NCI-H774 (cell line): ENCODE measurements around the gene BABAM2.

Source experiments
- DNase-seq: peaks from one replicate; lab custom pipeline; 2025; lab: John Stamatoyannopoulos, UW

Gene BABAM2

DNA sequence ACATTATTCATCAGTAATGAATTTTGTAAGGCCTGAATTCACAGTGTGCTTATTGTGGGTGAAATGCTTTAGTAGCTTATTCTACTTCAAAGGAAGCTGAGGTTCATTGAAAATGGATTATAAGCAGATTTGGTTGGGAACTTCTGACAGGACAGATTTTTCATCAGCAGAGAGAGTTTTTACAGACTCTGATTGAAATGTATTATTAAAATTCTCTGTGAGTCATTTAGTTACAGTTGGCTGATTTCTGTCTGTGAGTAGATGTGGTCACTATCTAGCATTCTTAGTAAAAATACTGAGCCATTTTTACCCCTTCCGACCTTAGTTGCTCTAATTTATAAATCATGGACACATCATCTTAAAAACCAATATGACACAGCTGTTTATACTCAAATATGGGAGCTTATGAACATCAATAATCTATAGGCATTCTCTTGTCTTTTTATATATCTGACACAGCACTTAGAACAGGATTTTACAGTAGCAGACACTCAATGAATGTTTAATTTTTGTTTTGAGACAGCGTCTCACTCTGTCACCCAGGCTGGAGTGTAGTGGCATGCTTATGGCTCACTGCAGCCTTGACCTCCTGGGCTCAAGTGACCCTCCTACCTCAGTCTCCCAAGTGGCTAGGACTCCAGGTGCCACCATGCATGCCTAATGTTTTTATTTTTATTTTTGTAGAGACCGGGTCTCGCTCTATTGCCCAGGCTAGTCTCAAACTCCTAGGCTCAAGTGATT, 239.6 kb downstream of the BABAM2 start:
- no peak for DNase-seq

DNA sequence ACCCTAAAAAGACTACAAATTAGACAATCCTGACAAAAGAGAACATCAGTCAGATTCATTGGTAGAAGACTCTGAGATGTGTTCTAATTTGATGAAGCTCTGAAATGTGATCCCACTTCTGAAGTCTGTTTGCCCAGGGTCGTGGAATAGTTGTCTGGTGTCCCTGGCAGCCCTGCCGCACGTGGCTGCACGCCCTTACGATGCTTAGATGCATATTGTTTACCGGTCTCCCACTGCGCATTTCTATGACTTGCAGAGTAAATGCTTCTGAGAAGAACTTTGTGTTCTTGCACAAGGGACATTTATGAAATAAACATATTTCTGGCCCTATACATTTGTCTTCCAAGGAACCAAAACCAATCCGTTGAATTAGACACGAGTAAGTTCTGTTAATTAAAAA, 243.2 kb downstream of the BABAM2 start:
- DNase-seq, result no peak

DNA sequence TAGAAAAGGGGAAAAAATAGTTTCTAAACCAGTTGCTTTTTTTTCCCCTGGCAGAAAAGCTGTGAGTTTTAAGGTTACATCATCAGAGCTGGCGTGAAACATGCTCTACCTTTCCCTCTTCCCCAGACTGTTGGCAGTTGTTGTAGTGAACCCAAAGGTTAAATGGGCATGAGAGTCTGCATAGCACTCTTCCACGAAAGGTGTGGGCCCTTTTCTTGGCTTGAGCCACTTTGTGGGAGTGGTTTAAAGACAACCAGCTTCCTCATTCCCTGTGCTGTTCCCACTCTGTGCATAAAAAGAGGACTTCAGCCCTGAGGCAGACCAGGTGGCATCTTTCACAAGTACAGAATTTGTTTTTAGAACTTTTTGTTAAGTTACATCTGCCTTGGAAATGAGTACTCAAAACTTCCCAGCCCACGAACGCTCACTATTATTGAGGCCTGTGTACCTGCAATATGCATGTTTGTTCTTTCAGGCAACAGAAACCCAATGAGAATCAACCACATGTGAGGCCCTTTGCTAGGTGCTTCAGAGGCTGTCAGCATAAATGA, 243.8 kb downstream of the BABAM2 start:
- DNase-seq, result no peak

DNA sequence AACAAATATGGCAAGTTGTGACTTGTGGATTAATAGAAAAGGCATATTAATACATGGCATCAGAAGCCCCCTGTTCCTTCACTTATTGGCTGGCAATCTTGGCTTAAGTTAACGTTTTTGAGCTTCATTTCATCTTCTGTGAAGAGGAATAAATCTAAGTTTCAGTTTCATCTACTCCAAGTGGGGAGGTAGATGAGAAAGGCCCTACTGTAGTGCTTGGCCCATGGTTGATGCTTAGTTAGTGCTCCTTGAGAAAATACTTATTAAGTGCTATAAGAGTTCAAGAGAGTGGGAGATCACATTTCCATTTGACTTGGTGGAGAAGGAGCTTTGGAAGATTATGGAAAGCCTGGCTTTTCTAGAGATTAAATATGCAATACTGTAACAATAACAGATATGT, 244.3 kb downstream of the BABAM2 start:
- no peak for DNase-seq

DNA sequence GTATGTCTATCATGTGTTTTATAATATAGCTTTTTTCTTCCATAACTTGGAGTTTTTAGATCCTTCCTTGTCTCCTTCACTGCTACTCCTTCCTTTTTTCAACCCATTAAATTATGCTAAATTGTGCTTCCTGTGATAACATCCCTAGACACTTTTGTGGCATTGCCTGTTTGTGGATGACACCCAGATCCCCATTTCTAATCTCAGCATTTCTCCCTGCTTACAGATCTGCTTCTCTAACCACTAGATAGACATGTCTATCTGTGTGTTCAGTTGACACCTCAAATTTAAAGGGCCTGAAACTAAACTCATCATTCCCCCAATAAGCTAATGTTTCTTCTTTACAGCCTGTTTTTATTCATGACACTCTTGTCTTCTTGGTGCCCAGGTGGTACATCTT, 244.8 kb downstream of the BABAM2 start:
- DNase-seq, result no peak

DNA sequence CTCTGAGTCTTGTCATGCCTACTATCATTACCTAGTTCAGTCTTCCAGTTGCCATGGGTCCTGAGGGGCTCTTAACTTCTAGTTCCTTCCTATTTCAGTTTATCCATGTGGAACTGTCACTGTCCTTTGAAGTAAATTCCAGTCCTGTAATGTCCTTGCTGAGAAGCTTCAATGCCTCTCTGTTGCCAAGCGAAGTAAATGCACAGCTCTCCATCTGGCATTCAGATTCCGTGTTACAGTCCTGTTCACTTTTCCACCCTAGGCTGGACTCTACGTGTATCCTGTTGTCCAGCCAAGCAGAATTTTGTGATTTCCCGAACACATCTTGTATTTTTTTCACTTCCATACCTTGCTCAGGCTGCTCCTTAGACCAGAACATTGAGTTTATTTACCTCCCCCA, 245.3 kb downstream of the BABAM2 start:
- no peak for DNase-seq

DNA sequence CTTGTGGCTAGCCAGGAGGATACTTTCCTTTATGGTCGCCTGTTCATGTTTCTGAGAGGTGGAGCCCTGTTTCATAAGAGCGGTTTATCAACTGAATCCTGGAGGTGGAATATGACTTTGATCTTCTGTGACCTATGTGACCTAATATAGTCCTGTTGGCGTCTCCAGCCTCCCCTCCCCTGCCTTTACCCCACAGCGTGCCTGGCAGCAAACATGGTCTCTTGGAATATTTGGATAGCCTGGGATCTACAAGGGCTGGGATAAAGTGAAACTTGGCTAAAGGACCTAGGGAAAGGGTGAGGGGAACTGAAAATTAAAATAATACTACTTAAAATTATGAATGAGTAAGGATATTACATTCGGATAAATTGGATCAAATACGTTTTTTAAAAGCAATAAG, 246.0 kb downstream of the BABAM2 start:
- DNase-seq, result no peak

DNA sequence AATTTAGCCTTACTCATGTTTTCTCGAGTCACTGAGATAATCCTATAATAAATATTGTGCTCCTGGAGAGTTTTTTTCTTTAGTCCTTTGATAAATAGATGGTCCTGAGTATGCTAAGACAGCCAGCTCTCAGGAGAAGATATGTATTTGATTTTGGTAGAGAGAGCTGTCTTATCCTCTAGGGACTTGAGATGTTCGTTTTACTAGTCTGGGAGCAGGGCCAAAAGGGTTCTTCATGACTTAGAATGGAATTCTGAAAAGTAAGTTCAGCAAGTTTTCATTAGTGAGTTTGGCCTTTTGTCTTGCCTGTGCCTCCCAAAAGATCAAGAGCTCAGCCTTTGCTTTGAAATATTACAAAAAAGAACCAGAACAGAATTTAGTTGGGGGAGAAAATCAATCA, 246.7 kb downstream of the BABAM2 start:
- no peak for DNase-seq

DNA sequence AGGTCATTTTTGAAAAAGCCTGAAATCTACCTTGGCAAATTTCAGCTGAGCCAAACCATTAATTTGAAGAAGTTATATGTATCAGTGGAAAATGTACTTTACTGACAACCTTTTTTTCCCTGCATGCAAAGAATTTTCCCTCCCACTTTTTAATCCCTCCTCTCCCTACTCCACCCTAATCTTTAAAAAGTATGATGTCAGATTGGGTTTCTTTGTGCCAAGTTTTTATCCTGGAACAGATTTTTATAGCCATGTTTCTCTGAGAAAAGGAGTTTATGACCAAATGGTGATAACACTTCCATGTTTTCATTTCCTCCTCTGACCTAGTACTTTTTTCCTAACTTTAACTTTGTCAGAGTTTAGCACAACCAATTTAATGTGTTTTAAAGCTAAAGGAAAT, 251.9 kb downstream of the BABAM2 start:
- DNase-seq, result no peak

DNA sequence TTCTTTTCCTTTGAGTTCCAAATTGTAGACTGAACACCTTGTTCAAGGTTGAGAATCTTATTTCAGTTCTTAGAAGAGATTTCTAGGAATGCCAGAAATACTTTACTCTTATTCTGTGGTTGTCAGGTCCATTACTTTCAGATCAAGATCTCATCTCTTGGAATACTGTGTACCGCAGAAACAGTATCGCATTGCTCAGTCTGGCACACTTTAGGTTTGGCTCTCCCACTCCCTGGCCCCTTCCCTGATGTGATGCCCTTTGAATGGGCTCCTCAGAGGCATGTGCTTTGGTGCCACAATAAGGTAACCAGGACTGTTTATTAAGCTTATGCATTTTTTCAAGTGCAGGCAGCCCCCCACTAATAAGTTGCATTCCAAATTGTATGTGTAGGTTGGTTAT, 257.5 kb downstream of the BABAM2 start:
- DNase-seq, result no peak

DNA sequence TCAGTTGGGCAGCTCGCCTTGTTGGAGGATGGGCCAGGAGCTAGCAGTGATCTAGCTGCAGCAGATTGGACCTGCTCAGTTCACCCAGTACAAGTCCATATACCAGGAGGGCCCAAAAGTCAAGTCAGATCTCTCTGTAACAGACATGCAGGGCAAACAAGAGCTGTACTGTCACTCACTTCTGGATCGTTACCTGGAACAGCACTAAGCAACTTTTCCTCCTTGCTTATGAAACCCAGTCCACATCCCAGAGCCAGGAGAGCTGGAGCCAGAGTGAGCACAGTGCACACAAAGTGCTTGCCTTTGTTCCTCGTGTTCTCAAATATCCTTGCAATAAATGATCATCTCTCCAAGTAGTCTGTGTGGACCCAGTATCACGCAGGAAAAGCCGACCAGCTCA, 258.0 kb downstream of the BABAM2 start:
- DNase-seq, result no peak

DNA sequence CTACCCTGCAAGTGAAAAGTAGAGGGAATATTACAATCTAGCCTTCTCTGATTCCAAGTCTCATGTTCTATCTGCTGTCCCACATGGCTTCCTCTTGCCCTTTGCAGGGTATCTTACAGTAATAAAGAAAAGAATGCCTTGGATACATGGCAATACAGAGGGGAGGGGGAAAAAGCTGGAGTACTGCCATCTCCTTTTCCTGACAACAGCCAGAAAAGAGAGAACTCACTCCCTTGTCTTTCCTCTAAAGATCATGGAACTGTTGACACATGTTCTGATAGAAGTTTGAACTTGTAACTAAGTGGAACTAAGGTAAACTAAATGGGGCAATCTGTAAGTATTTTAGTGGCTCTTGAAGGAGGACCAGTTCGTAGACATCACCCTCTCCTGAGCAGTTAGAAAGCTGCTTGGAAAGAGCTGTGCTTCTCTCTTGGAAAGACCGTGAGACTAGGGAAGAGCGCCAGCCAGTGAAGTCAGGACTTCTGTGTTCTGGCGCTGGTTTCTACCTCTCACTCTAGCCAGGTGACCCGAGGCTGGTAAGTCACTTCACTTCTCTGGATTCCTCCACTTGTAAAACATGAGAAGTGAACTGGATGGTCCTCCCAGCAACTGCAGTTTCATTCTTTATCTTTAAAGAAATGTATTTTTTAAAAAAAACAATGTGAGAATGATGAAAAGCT, 259.8 kb downstream of the BABAM2 start:
- no peak for DNase-seq

DNA sequence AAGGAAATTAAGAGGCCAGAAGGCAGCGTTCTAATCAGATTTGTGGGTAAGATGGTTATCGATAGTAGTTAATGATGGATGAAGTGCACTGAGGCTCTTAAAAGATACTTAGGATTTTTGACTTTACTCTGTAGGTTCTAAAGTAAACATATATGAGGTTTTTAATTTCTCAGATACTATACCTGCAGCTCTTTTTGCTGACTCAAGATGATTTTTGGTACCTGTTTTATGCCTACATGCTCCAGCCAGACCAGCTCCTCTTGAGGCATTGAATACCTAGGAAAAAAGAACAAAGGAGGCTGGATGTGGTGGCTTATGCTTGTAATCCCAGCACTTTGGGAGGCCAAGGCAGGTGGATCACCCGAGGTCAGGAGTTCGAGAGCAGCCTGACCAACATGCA, 260.5 kb downstream of the BABAM2 start:
- no peak for DNase-seq

DNA sequence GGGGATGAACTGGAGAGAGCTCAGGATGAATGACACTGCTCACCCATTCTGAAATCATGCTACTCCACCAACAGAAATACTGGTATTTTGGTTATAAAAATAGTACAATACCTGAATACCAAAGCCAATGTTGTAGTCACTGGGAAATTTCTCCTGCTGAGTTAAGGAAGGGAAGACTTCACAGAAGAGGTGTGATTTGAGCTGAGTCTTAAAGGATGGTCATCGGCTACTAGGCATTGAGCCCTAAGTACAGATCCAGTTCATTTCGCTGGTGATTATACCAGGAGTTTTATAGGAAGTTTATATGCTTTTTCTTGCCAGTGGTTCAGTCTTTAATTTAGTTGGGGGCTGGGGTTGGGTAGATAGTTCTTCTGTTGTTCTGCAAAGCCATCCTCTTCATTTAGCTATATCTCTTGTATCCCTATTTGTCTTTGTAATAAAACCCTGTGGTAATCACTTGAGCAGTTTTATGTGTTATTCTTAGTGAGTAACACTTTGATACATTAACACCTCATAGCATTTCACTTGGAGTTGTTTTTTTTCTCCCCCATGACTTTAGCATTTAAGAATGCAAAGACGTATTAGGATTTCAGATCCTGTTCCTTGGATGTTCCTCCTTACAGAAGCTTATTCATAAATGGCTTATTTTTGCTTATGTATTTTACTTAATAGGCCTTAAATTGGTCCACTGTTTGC, 262.2 kb downstream of the BABAM2 start:
- DNase-seq, result no peak

DNA sequence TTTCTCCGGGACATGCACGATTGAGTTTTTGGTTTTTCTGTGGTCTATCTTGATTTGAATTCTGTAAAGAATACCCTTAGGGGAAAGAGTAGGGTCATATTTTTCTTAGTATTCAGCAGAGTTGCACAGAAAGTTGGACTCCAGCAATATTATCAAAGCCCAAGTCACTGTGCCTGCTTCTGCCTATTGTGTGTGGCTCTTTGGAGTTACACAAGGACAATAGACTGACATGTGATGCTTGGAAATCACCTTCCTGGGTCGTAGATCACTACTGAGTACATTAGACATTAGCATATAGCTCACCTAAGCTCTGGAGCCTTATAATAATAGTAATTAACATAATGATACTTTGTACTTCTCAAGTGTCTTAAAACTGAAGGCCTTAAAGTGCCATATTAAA, 263.3 kb downstream of the BABAM2 start:
- DNase-seq, result no peak

DNA sequence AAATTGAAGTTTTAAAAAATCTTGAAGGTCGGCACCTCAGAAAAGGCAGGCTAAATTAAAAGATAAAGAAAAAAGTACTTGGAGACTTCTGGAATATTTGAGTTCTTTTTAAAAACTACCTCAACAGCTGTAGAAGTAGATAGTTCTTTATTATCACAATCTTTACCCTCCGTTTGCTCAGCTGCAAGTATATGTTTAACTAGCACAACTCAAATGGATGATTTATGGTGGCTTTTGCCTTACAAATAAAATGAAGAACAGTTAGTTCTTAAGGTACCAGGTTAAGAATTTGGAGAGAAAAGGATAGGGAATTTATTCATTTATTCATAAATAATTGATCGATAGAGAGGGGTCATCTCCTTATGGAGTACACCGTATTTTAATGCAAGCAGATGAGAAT, 264.6 kb downstream of the BABAM2 start:
- DNase-seq, result no peak

DNA sequence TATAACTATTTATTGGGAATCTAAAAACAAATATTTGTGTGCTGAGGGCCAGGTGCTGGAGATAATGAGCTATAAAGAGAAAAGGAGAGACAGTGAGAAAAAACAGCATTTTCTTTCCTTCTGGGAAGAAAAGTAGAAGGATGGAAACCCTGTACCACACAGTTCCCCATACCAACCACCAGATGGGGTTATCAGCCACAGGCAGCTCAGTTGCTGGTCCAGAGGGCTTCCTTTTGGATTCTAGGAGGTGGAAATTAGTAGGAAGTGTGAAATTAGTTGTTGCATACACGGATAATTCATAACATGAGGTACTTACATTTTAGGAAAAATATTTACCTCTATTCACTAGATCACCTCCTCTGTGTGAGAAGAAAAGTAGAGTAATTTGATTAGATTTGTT, 265.1 kb downstream of the BABAM2 start:
- DNase-seq, result peak; percentile 32

DNA sequence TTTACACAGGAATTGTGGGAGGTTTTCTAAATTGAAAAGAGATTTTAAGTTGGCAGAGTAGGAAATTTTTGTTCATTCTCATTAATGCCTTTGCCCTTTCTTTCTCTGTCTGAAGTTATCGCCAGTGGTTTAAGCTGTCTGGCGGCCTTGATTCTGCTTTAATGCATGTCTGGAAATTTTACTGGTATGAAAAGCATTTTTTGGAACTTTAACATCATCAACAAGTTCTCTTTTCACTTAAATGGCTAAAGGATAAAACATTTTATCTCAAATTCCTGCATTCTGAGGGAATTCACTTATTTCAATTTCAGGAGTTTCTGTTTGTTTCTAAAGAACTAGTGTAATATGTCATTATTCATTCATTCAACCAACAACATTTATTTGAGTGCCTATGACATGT, 268.3 kb downstream of the BABAM2 start:
- no peak for DNase-seq

DNA sequence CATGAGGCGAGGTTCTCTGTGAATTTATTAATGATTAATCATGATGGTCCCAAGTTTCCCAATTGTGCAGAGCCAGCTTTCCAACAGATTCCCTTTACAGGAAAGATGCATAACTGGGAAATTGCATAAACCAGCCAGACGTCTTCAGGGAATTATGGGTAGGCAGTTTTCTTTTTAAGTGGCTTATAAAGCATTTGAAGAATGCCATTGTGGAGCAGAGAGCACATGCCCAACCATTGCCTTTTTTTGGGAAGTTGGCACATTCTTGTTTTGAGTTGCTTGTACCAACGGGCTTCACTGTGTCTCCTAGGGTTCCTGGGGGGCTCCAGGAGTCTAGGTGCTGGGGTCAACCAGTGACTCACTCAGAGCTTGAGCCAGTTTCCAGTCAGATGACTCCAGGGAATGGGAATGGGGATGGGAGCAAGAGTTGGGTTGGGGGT, 270.5 kb downstream of the BABAM2 start:
- DNase-seq, result no peak

DNA sequence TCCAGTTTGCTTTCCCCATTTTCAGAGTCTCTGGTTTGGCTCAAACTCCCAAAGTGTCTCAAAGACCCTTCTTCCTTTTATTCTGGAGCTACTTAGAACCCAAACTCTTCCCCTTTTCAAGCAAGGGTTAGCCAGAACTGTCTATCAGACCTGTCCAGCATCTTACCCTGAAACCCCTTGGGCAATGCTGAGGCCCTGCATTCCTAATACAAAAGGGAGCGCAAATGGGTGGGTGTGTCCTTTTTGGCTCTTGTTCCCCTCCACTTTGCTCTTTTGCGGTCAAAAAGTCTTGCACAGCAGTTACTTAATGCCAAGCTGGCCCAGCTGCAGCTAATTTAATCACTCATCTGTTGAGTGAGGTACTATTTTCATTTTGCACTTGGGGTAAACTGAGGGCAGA, 270.9 kb downstream of the BABAM2 start:
- no peak for DNase-seq

DNA sequence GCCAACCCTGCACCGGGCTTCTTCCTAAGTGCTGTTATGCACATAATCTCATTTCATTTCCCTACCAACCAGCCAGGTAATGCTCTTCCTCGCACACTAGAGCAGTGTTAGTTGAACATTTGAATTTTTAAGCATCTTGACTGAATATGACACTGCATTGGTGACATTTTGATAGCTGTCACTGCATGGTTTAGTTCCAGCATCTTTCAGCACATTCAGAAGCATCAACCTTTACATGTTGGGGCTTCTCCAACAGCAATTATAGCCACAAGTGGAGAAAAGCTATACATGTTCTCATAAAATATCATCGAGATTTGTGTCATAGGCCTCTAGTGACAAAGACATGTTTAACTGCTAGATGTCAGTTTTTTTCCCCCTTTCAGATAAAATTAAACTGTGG, 272.0 kb downstream of the BABAM2 start:
- DNase-seq, result no peak

DNA sequence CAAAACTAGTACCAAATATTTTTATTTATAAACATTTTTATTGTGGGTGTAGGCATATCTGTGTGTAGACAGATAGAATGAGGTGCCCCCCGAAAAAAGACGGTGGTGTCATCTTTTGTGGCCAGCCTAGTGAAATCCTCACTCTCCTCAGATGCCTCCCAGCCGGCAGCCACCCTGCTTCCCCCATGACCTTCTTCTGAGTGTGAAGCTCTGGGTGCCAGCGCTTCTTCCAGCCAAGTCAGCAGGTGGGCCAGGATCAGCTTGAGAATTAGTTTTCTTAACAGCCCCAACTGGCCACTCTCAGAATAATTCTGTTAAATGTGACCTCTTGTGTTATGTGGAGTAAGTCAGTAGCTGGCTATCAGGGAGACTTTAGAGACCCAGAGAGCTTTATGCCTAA, 272.5 kb downstream of the BABAM2 start:
- no peak for DNase-seq
